ENCODE results near the gene CPNE7.

GRCh38 chr16:89530401-89531381 lies 44.9 kb upstream of the CPNE7 start:
- no peak for TF ChIP-seq CTCF (IDR thresholded peaks at IDR 0.05)
- TF ChIP-seq POLR2A (IDR thresholded peaks at IDR 0.05): no peak
